HG03565 (cell line): Measurements from ENCODE around the gene SPECC1L.

ENCODE experiments used
- ATAC-seq: cut with Tn5 transposase; IDR thresholded peaks from one replicate; pipeline ENCODE4 v1.9.1; 2021; ENCODE audit warnings: mild to moderate bottlenecking, moderate library complexity; ENCODE audit not compliant: unreplicated experiment

SPECC1L gene

DNA sequence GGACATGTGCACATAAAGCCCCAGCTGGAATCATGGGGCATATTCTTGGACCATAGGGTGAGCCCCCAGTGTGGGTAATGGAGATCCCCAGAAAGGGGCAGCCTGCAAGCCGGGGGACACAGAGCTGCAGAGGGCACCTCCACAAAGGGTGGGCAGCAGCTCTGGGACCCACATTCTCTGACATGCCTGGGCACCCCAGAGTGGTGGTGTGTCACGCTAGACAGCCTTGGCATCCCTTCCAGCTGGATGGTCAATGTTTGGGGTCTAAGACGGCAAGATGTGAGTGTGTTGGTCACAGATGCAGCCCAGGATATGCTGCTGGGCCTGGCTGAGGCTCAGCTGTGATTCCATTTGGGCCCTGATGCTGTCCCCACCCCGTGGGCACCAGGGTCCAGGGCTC is 166.5 kb downstream of the SPECC1L start:
- ATAC-seq, result no peak

DNA sequence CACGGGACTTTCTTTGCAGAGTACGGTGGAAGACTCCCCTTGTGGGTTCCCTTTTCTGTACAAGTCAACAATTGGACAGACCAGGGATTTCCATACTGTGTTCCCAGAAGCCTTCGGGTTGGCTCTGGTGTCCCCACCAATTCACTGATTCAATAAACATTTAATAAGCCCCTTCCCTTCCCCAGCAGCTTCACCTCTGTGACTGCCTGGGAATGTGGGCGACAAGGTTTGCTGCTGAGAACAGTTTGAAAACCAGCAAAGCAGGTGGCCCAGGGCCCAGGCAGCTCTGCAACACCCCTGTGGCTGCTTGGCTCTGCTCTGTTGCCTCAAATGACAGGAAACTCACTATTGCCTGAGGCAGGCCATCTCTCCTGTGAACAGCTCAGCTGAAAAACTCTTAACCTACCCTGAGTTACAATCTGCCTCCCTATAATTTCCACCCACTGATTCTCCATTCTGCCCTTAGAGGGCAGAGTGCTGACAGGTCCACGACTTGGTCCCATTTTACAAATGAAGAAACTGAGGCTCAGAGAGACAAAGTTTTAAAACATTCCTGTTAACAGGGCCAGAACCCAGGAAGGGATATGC is 167.2 kb downstream of the SPECC1L start:
- no peak for ATAC-seq

DNA sequence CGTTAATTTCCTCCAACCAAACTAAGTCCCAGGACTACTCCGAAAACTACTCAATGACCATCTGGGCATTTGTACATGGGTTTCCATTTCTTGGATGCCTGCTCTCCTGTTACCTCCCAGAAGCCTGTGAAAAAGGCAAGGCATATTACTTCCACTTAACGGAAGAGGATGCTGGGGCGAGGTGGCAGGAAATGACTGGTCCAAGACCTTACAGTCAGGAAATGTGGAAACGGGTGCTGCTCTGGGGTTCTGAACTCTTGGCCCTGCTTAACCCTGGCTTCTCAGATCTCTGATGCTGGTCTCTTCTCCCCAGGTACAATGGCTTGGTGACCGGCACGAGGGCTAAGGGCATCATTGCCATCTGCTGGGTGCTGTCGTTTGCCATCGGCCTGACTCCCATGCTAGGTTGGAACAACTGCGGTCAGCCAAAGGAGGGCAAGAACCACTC is 169.7 kb downstream of the SPECC1L start:
- no peak for ATAC-seq

GRCh38 chr22:24440718-24441405 is 170.2 kb downstream of the SPECC1L start:
- no peak for ATAC-seq

DNA sequence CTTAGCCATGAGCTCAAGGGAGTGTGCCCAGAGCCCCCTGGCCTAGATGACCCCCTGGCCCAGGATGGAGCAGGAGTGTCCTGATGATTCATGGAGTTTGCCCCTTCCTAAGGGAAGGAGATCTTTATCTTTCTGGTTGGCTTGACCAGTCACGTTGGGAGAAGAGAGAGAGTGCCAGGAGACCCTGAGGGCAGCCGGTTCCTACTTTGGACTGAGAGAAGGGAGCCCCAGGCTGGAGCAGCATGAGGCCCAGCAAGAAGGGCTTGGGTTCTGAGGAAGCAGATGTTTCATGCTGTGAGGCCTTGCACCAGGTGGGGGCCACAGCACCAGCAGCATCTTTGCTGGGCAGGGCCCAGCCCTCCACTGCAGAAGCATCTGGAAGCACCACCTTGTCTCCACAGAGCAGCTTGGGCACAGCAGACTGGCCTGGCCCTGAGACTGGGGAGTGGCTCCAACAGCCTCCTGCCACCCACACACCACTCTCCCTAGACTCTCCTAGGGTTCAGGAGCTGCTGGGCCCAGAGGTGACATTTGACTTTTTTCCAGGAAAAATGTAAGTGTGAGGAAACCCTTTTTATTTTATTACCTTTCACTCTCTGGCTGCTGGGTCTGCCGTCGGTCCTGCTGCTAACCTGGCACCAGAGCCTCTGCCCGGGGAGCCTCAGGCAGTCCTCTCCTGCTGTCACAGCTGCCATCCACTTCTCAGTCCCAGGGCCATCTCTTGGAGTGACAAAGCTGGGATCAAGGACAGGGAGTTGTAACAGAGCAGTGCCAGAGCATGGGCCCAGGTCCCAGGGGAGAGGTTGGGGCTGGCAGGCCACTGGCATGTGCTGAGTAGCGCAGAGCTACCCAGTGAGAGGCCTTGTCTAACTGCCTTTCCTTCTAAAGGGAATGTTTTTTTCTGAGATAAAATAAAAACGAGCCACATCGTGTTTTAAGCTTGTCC is 171.0 kb downstream of the SPECC1L start:
- ATAC-seq, result no peak

DNA sequence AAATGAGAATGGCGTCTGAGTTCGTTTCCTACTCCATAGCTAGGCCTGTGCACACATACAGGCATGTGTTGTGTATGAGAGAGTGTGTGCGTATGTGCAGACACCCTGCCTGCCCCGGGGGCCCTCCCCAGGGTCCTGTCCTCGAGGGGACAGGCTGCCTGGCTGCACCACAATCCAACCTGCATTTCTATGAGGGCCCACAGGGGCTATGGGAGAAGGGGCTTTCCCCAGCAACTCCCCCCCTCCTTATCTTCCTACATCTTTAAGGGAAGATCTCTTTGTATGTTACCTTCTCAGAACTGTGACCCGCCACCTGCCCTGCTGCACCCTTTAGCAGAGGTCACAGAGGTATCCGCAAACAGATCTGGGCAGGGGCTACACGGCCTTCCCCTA is 171.7 kb downstream of the SPECC1L start:
- ATAC-seq, result no peak

GRCh38 chr22:24443668-24444067 is 173.0 kb downstream of the SPECC1L start:
- ATAC-seq, result no peak

- no peak for ATAC-seq
Observed at GRCh38 chr22:24444251-24444650, 173.6 kb downstream of the SPECC1L start.

- ATAC-seq, result no peak
Observed at GRCh38 chr22:24444729-24445466, 174.3 kb downstream of the SPECC1L start.

DNA sequence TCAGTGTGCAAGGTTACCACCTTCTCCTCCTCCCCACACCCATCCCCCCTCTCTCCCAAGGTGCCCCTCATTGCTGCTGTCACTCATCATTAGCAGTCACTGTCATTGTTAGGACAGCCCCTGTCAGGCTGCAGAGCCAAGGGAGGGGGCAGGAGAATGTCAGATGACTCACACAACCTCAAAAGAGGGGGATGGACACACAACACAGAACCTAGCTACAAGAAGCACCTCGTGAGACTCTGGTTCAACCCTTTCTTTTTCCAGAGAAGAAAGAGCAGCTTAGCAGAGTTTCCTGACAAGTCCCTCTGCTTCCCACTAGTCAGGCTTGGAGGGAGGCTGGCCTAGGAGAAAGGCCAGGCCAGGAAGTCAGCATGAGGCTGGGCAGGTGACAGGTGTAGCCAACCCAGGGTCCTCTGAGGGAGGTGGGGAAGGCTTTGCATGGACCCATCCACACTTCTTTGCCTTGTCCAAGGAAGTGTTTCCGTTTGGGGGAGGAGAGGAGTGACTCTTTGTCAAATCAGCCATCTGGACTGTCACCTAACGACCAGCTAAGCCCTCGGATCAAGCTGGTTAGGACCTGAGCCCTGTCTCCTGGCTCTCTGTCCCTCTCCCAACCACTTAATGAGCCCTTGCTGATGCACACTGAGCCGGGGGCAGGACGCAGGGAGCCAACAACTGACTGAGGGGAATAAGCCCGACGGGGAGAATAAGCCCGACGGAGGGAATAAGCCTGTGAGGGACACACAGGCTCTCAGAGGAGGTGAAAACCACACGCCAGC is 175.0 kb downstream of the SPECC1L start:
- ATAC-seq, result no peak

GRCh38 chr22:24446260-24446611 is 175.6 kb downstream of the SPECC1L start:
- no peak for ATAC-seq

DNA sequence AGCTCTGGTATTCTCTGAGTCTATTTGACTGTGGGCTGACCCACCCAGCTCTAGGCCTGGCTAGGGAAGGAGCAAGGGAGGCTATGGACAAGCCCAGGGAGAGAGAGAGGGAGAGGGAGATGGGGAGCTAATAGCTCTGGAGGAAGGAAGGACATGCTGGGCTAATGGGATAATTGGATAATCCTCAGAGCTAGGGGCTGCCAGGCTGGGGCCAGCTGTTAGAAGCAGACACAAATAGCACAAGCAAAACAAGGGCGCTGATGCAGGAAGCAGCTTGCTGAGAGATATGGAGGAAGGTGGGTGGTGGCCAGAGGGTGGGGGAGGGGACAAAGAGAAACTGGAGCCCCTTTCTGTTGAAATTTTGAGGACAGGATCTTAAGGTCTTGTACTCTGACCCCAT is 180.0 kb downstream of the SPECC1L start:
- ATAC-seq, result no peak

GRCh38 chr22:24451162-24451561 is 180.5 kb downstream of the SPECC1L start:
- no peak for ATAC-seq

DNA sequence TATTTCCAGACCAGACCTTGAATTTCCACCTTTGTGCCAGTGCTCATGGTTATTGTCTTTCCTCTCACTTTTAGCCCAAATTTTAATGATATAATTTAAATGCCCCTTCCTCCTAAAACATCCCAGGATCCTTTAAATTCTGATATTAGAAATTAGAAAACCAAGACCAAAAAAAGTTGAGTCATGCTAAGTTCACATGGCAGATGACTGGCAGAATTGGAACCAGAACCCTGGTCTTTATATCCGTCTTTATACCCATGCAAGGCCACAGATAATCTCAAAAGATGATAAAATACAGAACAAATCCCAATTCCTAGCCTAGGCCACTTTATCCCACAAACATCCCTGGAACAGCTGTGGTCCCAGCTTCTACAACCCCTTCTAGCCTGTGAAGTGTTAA is 183.2 kb downstream of the SPECC1L start:
- ATAC-seq, result no peak

GRCh38 chr22:24455039-24455438 is 184.4 kb downstream of the SPECC1L start:
- ATAC-seq, result no peak

- no peak for ATAC-seq
Observed at GRCh38 chr22:24455751-24456426, 185.3 kb downstream of the SPECC1L start.

DNA sequence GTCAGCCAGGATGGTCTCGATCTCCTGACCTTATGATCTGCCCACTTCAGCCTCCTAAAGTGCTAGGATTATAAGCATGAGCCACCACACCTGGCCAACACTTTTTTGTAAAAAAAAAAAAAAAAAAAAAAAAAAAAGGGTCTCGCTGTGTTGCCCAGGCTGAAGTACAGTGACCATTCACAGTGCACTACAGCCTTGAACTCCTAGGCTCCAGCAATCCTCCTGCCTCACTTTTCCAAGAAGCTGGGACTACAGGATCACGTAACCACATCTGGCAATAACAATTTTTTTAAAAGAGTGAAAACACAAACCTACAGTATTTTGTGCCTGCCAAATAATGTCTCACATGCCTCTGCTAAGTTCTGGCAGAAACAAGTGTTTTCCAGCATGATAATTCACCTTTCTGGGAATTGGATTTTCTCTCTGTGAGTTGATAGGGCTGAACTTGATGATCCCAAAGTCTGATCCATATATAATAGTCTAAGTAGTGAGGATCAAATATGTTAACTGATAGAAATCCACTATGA is 187.3 kb downstream of the SPECC1L start:
- ATAC-seq, result no peak

DNA sequence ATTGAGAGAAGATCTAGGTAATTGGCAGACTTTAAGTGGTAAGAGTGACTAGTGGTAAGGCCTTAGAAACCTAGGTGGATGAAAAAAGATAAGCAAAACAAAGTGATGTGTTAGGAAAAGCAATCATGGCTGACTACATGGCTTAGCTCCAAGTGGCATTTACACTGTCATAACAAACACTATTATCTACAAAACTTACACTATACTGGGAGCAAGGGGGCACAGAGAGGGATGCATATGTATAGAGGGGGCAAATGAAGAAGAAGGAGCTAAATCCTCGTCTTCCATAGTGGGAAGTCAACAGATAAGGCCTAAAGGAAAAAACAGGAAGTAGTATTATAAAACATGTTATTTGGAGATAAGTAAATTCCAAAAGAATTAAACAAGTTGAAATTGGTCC is 189.3 kb downstream of the SPECC1L start:
- no peak for ATAC-seq

- ATAC-seq, result no peak
Observed at GRCh38 chr22:24460418-24461089, 189.9 kb downstream of the SPECC1L start.
